DOHH2 (cell line): Measurements from ENCODE around the gene ZDHHC1.

Experiments
- EZH2phosphoT487 ChIP-seq: fragments of 200-600 bp; sonication (generic); IDR thresholded peaks from 2 replicates; pipeline ENCODE4 v1.6.1; 2017; ENCODE audit warnings: borderline replicate concordance, mild to moderate bottlenecking, antibody characterized with exemption, low read length, moderate library complexity, mixed read lengths
- TF ChIP-seq, protein P1 (sequence below): fragments of 200-600 bp; sonication (generic); IDR thresholded peaks from one replicate; pipeline ENCODE4 v1.5.1; 2014; ENCODE audit warnings: antibody characterized with exemption, mild to moderate bottlenecking, low read depth, low read length; ENCODE audit not compliant: poor library complexity, severe bottlenecking

DNA sequence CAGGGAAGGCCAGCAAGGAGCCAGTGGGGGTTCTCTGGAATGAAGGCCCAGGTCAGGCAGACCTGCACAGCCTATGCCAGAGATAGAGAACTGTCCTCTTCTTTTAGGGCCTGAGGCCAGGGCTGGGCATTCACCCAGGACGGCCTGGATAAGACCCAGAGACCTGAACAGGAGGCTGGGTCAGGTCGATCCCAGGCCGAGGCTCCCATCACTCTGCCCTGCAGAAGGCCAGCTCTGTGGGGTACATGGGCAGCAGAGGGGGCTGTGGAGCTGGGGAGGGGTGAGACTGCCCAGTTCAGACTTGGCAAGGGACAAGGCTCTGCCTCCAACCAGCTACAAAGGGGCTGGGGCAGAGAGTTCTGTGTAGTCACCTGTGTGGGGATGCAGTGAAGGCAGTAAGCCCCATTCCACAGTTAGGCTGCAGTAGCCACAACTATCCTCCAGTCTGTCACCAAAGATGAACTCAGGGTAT, 29.2 kb upstream of the ZDHHC1 start:
- TF ChIP-seq, protein P1, sequence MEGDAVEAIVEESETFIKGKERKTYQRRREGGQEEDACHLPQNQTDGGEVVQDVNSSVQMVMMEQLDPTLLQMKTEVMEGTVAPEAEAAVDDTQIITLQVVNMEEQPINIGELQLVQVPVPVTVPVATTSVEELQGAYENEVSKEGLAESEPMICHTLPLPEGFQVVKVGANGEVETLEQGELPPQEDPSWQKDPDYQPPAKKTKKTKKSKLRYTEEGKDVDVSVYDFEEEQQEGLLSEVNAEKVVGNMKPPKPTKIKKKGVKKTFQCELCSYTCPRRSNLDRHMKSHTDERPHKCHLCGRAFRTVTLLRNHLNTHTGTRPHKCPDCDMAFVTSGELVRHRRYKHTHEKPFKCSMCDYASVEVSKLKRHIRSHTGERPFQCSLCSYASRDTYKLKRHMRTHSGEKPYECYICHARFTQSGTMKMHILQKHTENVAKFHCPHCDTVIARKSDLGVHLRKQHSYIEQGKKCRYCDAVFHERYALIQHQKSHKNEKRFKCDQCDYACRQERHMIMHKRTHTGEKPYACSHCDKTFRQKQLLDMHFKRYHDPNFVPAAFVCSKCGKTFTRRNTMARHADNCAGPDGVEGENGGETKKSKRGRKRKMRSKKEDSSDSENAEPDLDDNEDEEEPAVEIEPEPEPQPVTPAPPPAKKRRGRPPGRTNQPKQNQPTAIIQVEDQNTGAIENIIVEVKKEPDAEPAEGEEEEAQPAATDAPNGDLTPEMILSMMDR = no peak
- no peak for TF ChIP-seq EZH2phosphoT487
